RWPE2 (cell line): Measurements from ENCODE around the gene CAMK1G.
A peak's percentile ranks its signal among the peaks of the same experiment; 100 is the strongest.

Source experiments
- ATAC-seq: fragments of 200-7000 bp; cut with Tn5 transposase; 3 replicates; pipeline ENCODE4 v1.9.1; 2021; ENCODE audit warnings: low read depth
- DNase-seq: peaks from one replicate; pipeline ENCODE4 v3.0.0-alpha.2; 2020; ENCODE audit warnings: low spot score
- H3K27ac ChIP-seq: fragments of 450-650 bp; 2 replicates; pipeline ENCODE4 v1.5.1; 2017; ENCODE audit warnings: mild to moderate bottlenecking; ENCODE audit not compliant: poor library complexity, severe bottlenecking
- H3K27me3 ChIP-seq: fragments of 250-450 bp; sonication (Bioruptor Pico); 2 replicates; pipeline ENCODE4 v1.5.1; 2021; ENCODE audit warnings: mild to moderate bottlenecking, moderate library complexity; ENCODE audit not compliant: insufficient read depth, poor library complexity, severe bottlenecking
- H3K36me3 ChIP-seq: fragments of 250-450 bp; sonication (Bioruptor Pico); 2 replicates; pipeline ENCODE4 v1.5.1; 2020; ENCODE audit warnings: low read depth, mild to moderate bottlenecking, moderate library complexity
- H3K4me1 ChIP-seq: fragments of 250-450 bp; sonication (Bioruptor Pico); 2 replicates; pipeline ENCODE4 v1.5.1; 2021; ENCODE audit warnings: mild to moderate bottlenecking, moderate library complexity; ENCODE audit not compliant: insufficient read depth, poor library complexity, severe bottlenecking
- H3K4me3 ChIP-seq: fragments of 250-450 bp; sonication (Bioruptor Pico); 2 replicates; pipeline ENCODE4 v1.5.1; 2021; ENCODE audit warnings: mild to moderate bottlenecking, moderate library complexity; ENCODE audit not compliant: severe bottlenecking
- H3K9me3 ChIP-seq: fragments of 250-450 bp; sonication (Bioruptor Pico); 2 replicates; pipeline ENCODE4 v1.5.1; 2021; ENCODE audit warnings: mild to moderate bottlenecking, moderate library complexity; ENCODE audit not compliant: severe bottlenecking
- TF ChIP-seq, protein P1 (sequence below): fragments of 450-650 bp; IDR thresholded peaks from one replicate; pipeline ENCODE4 v1.5.1; 2017; ENCODE audit warnings: mild to moderate bottlenecking, moderate library complexity; ENCODE audit not compliant: poor library complexity, severe bottlenecking

The CAMK1G gene

DNA sequence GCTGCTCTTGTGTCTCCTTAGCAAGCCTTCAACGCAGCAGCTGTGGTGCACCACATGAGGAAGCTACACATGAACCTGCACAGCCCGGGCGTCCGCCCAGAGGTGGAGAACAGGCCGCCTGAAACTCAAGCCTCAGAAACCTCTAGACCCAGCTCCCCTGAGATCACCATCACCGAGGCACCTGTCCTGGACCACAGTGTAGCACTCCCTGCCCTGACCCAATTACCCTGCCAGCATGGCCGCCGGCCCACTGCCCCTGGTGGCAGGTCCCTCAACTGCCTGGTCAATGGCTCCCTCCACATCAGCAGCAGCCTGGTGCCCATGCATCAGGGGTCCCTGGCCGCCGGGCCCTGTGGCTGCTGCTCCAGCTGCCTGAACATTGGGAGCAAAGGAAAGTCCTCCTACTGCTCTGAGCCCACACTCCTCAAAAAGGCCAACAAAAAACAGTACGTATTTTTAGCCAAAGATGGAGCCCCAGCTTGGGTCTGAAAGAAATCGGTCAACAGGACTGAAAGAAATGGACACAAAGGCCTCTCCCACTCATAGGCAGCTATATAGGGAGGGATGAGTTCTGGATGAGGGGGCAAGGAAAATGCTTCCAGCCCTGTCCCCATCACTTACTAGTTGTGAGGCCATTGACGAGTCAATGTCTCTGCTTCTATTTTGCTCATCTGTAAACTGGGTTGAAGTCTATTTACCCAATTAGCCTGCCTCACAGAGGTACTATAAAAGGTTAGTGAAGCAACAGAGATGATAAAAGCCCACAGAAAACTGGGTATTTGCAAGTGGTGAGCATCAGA is 28.5 kb downstream of the CAMK1G start:
- no peaks in the 10 kb centered on the region for H3K4me1 ChIP-seq
- H3K9me3 ChIP-seq = no peaks in the 10 kb centered on the region
- no peaks in the 10 kb centered on the region for H3K27me3 ChIP-seq
- TF ChIP-seq, protein P1, sequence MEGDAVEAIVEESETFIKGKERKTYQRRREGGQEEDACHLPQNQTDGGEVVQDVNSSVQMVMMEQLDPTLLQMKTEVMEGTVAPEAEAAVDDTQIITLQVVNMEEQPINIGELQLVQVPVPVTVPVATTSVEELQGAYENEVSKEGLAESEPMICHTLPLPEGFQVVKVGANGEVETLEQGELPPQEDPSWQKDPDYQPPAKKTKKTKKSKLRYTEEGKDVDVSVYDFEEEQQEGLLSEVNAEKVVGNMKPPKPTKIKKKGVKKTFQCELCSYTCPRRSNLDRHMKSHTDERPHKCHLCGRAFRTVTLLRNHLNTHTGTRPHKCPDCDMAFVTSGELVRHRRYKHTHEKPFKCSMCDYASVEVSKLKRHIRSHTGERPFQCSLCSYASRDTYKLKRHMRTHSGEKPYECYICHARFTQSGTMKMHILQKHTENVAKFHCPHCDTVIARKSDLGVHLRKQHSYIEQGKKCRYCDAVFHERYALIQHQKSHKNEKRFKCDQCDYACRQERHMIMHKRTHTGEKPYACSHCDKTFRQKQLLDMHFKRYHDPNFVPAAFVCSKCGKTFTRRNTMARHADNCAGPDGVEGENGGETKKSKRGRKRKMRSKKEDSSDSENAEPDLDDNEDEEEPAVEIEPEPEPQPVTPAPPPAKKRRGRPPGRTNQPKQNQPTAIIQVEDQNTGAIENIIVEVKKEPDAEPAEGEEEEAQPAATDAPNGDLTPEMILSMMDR = no peak
- DNase-seq (no peak), ATAC-seq (peak; percentile 2; the same call in 2 of the 3 replicates)
- H3K36me3 ChIP-seq = peaks cover 25% of the 10 kb centered on the region
- H3K4me3 ChIP-seq = no peak overlapping the region
- no peak overlapping the region for H3K27ac ChIP-seq

DNA sequence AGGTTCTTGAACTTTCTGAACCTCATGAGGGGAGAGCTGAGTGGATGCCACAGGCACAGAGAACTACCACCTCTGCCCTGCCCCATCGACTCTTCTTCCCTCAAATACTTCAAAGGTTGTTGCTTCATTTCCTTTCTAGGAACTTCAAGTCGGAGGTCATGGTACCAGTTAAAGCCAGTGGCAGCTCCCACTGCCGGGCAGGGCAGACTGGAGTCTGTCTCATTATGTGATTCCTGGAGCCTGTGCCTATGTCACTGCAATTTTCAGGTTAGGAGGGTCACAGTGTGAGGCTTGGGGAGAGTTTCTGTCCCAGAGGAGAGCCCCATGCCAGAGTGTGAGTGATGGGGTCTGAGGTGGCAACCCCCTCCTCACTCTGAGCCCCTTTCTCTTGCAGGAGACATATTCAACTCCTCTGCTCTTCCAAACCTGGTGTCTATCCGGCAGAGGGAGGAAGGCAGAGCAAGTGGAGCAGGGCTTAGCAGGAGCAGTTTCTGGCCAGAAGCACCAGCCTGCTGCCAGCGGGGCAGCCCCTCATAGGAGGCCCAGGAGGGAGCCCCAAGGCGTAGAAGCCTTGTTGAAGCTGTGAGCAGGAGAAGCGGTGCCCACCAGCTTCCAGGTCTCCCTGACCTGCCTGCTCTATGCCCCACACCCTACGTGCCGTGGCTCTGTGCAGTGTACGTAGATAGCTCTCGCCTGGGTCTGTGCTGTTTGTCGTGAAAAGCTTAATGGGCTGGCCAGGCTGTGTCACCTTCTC is 29.3 kb downstream of the CAMK1G start:
- Histone ChIP-seq H3K27ac (no peak overlapping the region), H3K36me3 (peaks cover 34% of the 10 kb centered on the region), H3K9me3 (no peaks in the 10 kb centered on the region), H3K4me3 (no peak overlapping the region), H3K4me1 (no peaks in the 10 kb centered on the region), H3K27me3 (no peaks in the 10 kb centered on the region)
- peak; percentile 22; the same call in 2 of the 3 replicates for ATAC-seq
- no peak for DNase-seq
- TF ChIP-seq, protein P1 = no peak

DNA sequence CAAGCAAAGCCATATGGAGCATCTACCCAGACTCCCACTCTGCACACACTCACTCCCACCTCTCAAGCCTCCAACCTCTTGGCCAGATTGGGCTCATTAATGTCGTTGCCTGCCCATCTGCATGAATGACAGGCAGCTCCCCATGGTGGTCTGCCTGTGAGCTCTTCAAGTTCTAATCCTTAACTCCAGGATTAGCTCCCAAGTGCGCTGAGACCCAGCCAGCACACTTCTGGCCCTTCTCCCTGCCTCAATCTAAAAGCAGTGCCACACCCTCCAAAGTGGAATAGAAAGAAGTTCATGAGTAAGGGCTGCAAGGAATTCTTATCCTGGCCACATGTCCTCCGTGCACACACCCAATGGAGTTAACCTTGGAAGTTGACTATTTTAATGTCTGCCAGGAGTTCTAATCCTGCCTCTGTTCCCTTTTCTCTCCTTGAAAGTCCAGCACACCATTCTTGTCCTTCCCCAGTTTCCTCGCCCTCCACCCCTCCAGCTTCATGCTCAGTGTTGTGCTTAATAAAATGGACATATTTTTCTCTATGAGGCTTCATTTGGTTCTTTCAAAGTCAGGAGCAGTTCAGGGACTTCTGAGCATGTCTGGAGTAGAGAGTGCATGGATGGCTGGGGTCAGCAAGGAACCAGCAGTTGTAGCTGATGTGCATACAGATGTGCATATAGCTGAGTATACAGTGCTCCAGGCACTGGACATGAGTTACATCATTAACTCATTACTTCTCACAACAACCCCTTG is 30.1 kb downstream of the CAMK1G start:
- Histone ChIP-seq H3K9me3 (no peaks in the 10 kb centered on the region), H3K4me1 (no peaks in the 10 kb centered on the region), H3K27ac (no peak overlapping the region), H3K4me3 (no peak overlapping the region), H3K27me3 (no peaks in the 10 kb centered on the region), H3K36me3 (peaks cover 41% of the 10 kb centered on the region)
- ATAC-seq = peak; percentile 19
- no peak for DNase-seq
- TF ChIP-seq, protein P1 = no peak

DNA sequence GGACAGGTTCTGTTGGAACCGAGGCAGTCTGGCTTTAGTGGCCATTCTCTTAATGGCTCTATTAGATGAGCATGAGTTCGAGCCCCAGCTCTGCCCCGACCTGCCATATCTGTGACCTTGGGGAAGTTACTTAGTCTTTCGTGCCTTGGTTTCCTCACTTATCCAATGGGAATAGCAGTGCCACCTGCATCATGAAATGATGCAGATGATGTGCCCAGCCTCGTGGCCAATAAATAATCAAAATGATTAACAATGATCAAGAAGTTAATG is 30.6 kb downstream of the CAMK1G start:
- H3K27ac ChIP-seq = no peak overlapping the region
- H3K27me3 ChIP-seq = no peaks in the 10 kb centered on the region
- DNase-seq (no peak), ATAC-seq (no peak)
- H3K36me3 ChIP-seq = peaks cover 46% of the 10 kb centered on the region
- H3K4me3 ChIP-seq = no peak overlapping the region
- H3K4me1 ChIP-seq = no peaks in the 10 kb centered on the region
- TF ChIP-seq, protein P1 = no peak
- no peaks in the 10 kb centered on the region for H3K9me3 ChIP-seq
